ENCODE data around the gene SLC43A1. TPM values are rescaled to one million over a fixed set of nuclear protein-coding genes. Genes with fewer than 3 reads are reported as not detected.

The SLC43A1 gene
- total RNA-seq, 1 experiment from 2014 or later = 27.1 TPM

- no peak for TF ChIP-seq SP1 (CRISPR knock-in tag; conservative IDR thresholded peaks at IDR 0.05)
These were observed 2.7 kb downstream of the SLC43A1 start (continued) for GRCh38 chr11:57512646-57513451.

DNA sequence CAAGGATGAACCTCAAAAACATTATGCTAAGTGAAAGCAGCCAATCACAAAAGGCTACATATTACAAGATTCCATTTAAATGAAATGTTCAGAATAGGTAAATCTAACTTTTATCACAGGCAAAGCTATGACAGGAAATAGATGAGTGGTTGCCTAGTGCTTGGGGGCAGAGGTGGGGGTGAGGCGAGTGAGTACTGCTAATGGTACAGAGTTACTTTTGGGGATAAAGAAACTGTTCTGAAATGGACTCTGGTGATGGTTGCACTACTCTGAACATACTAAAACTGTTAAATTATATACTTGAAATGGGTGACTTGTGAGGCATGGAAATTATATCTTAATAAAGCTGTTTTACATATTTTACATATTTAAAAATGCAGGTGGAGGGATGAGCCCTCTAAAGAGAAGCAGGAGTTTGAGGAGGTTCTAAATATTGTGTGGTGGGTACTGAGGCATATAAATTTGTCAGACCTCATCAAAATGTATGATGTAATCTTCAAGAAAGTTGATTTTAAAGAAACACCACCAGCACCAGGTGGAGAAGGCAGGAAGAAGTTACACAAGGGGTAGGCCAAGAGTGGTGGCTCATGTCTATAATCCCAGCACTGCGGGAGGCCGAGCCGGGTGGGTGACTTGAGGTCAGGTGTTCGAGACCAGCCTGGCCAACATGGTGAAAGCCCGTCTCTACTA, 3.6 kb downstream of the SLC43A1 start:
- ATAC-seq (no peak), DNase-seq (ENCODE audit: low spot score) (no peak)
- peaks cover 20% of the 10 kb centered on the region for H3K4me1 Mint-ChIP-seq
- H3K36me3 Mint-ChIP-seq = no peaks in the 10 kb centered on the region
- ChIA-PET POLR2A (no interaction called here), CTCF (interaction anchor here (1.2 to 1.5 kb wide), 3 partner anchors 18 to 166 kb away, joined by 4 to 6 read pairs (median 4); no protein-coding TSS in a partner anchor)
- no peak overlapping the region for H3K4me3 Mint-ChIP-seq
- H3K27me3 Mint-ChIP-seq (ENCODE audit: low read depth) = peaks cover 9% of the 10 kb centered on the region
- H3K27ac Mint-ChIP-seq = no peak overlapping the region
- no peaks in the 10 kb centered on the region for H3K9me3 Mint-ChIP-seq
- TF ChIP-seq E2F1 (CRISPR knock-in tag; IDR thresholded peaks at IDR 0.05) (no peak), TCF7 (CRISPR knock-in tag; IDR thresholded peaks at IDR 0.05; ENCODE audit: low read depth) (no peak), GABPB1 (CRISPR knock-in tag; IDR thresholded peaks at IDR 0.05) (no peak), TP53 (CRISPR knock-in tag; IDR thresholded peaks at IDR 0.05) (no peak), ZNF232 (CRISPR knock-in tag; IDR thresholded peaks at IDR 0.05) (no peak), ZNF423 (CRISPR knock-in tag; IDR thresholded peaks at IDR 0.05) (no peak)

DNA sequence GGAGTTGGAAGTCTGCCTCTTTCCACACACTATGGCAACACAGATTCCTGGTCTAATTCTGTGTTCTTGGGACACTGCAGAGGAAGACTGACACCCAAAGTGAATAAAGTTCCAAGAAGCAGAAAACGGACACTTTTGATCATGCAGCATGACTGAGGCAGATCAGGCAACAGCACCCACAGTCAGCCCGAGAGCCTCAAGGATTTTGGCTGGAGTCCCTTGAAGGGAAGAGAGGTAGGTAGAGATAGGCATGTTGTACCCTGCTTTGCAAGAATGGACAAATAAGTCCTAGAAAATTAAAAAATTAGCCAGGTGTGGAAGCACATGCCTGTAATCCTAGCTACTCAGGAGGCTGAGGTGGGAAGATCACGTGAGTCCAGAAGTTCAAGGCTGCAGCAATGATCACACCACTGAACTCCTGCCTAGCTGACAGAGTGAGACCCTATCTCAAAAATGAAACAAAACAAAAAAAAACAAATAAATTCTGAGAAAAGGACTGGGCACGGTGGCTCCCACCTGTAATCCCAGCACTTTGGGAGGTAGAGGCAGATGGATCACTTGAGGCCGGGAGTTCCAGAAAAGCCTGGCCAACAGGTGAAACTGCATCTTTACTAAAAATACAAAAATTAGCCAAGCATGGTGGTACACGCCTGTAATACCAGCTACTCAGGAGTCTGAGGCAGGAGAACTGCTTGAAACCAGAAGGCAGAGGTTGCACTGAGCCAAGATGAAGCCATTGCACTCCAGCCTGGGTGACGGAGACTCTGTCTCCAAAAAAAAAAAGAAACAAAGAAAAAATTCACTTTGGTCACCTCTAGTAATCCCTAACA, 6.9 kb downstream of the SLC43A1 start:
- ATAC-seq (no peak), DNase-seq (ENCODE audit: low spot score) (no peak)
- H3K9me3 Mint-ChIP-seq = no peaks in the 10 kb centered on the region
- no peak overlapping the region; the same call in 1 of the 2 replicates for H3K27ac Mint-ChIP-seq
- H3K36me3 Mint-ChIP-seq = peaks cover 5% of the 10 kb centered on the region; the same call in 1 of the 2 replicates
- ChIA-PET CTCF (interaction anchor here (0.8 to 1.2 kb wide), 4 partner anchors 15 to 136 kb away, joined by 3 to 4 read pairs (median 3); no protein-coding TSS in a partner anchor), POLR2A (no interaction called here)
- no peak for TF ChIP-seq ZNF416 (CRISPR knock-in tag; IDR thresholded peaks at IDR 0.05)
- no peak for TF ChIP-seq HMGA2 (CRISPR knock-in tag; IDR thresholded peaks at IDR 0.05)
- H3K27me3 Mint-ChIP-seq (ENCODE audit: low read depth) = no peaks in the 10 kb centered on the region
- peaks cover 18% of the 10 kb centered on the region for H3K4me1 Mint-ChIP-seq
- H3K4me3 Mint-ChIP-seq = no peak overlapping the region

- Mint-ChIP-seq H3K36me3 (peaks cover 5% of the 10 kb centered on the region), H3K27me3 (ENCODE audit: low read depth) (no peaks in the 10 kb centered on the region), H3K4me1 (peaks cover 26% of the 10 kb centered on the region), H3K4me3 (no peak overlapping the region), H3K27ac (no peak overlapping the region), H3K9me3 (no peaks in the 10 kb centered on the region)
- ATAC-seq (no peak), DNase-seq (ENCODE audit: low spot score) (no peak)
- POLR2A ChIA-PET = no interaction called here
- CTCF ChIA-PET = interaction anchor here (1.2 to 2.8 kb wide), 2 partner anchors 13 kb away, joined by 3 to 12 read pairs; no protein-coding TSS in a partner anchor
- TF ChIP-seq FOXJ3 (CRISPR knock-in tag; IDR thresholded peaks at IDR 0.05; ENCODE audit: borderline replicate concordance) = no peak
- TF ChIP-seq, protein P1, sequence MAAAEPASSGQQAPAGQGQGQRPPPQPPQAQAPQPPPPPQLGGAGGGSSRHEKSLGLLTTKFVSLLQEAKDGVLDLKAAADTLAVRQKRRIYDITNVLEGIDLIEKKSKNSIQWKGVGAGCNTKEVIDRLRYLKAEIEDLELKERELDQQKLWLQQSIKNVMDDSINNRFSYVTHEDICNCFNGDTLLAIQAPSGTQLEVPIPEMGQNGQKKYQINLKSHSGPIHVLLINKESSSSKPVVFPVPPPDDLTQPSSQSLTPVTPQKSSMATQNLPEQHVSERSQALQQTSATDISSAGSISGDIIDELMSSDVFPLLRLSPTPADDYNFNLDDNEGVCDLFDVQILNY (CRISPR knock-in tag; IDR thresholded peaks at IDR 0.05) = no peak
- TF ChIP-seq AR (CRISPR knock-in tag; IDR thresholded peaks at IDR 0.05) = no peak
- no peak for TF ChIP-seq ETV6 (CRISPR knock-in tag; IDR thresholded peaks at IDR 0.05)
- TF ChIP-seq, protein P2, sequence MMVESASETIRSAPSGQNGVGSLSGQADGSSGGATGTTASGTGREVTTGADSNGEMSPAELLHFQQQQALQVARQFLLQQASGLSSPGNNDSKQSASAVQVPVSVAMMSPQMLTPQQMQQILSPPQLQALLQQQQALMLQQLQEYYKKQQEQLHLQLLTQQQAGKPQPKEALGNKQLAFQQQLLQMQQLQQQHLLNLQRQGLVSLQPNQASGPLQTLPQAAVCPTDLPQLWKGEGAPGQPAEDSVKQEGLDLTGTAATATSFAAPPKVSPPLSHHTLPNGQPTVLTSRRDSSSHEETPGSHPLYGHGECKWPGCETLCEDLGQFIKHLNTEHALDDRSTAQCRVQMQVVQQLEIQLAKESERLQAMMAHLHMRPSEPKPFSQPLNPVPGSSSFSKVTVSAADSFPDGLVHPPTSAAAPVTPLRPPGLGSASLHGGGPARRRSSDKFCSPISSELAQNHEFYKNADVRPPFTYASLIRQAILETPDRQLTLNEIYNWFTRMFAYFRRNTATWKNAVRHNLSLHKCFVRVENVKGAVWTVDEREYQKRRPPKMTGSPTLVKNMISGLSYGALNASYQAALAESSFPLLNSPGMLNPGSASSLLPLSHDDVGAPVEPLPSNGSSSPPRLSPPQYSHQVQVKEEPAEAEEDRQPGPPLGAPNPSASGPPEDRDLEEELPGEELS (CRISPR knock-in tag; IDR thresholded peaks at IDR 0.05) = no peak
- TF ChIP-seq TCF7 (CRISPR knock-in tag; IDR thresholded peaks at IDR 0.05; ENCODE audit: low read depth) = no peak
- TF ChIP-seq KAT7 (CRISPR knock-in tag; IDR thresholded peaks at IDR 0.05; ENCODE audit: borderline replicate concordance) = no peak
- no peak for TF ChIP-seq SOX15 (CRISPR knock-in tag; IDR thresholded peaks at IDR 0.05)
- no peak for TF ChIP-seq CTCF (IDR thresholded peaks at IDR 0.05)
- no peak for TF ChIP-seq ZNF263 (CRISPR knock-in tag; IDR thresholded peaks at IDR 0.05; ENCODE audit: low read depth)
- no peak for TF ChIP-seq FOXK1 (CRISPR knock-in tag; IDR thresholded peaks at IDR 0.05)
These were observed 9.0 kb downstream of the SLC43A1 start for GRCh38 chr11:57506522-57506921.
